ENCODE data around the gene GPLD1.
A peak's percentile ranks its signal among the peaks of the same experiment; 100 is the strongest.

The GPLD1 gene

GRCh38 chr6:24431045-24431451 lies 58.3 kb downstream of the GPLD1 start:
- H3K4me3 ChIP-seq (ENCODE audit: low read depth, low read length), result no peak overlapping the region
- TF ChIP-seq, protein P1, sequence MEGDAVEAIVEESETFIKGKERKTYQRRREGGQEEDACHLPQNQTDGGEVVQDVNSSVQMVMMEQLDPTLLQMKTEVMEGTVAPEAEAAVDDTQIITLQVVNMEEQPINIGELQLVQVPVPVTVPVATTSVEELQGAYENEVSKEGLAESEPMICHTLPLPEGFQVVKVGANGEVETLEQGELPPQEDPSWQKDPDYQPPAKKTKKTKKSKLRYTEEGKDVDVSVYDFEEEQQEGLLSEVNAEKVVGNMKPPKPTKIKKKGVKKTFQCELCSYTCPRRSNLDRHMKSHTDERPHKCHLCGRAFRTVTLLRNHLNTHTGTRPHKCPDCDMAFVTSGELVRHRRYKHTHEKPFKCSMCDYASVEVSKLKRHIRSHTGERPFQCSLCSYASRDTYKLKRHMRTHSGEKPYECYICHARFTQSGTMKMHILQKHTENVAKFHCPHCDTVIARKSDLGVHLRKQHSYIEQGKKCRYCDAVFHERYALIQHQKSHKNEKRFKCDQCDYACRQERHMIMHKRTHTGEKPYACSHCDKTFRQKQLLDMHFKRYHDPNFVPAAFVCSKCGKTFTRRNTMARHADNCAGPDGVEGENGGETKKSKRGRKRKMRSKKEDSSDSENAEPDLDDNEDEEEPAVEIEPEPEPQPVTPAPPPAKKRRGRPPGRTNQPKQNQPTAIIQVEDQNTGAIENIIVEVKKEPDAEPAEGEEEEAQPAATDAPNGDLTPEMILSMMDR (IDR thresholded peaks at IDR 0.05; ENCODE audit: low read depth, low read length), result peak; percentile 34; the same call in 1 of the 2 replicates

DNA sequence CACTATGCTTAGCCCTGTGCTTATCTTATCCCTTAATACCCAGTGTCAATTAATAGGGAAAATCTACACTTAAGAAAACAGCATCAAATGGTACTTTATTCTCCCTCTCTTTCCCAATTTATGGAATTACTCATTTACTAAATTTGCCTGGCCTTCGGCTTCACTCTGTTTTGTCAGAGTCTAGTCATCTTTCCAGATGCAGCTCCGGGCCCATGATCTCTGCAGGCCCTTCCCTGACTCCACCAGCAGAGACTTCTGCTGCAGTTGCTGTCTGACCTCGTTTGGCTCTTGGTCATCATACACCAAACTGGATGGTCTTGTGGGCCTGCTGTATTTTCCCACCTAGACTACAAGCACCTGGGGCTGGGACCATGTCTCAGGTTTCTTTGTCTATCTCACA lies 59.3 kb downstream of the GPLD1 start:
- TF ChIP-seq, protein P1 (IDR thresholded peaks at IDR 0.05; ENCODE audit: low read depth, low read length), result no peak
- H3K4me3 ChIP-seq (ENCODE audit: low read depth, low read length), result no peak overlapping the region

DNA sequence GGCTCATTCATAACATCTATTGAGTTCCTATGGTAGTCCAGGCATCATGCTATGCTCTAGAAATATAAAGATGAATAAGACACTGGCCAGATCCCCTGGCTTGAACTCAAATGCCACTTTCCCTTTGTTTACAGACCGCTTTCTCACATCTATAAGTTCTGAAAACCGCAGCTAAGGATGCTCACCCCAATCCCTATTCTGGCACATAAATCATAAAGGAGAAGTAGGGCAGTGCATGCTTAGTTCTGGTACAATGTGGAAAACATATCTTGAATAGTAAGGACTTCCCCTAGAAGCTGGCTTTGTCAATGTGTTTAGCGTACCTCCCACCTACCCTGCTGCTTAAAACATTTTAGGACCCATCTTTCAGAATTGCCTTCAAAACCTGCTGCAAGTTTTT lies 60.2 kb downstream of the GPLD1 start:
- TF ChIP-seq, protein P1 (IDR thresholded peaks at IDR 0.05; ENCODE audit: low read depth, low read length), result no peak
- no peak overlapping the region for H3K4me3 ChIP-seq (ENCODE audit: low read depth, low read length)

- TF ChIP-seq, protein P1 (IDR thresholded peaks at IDR 0.05; ENCODE audit: low read depth, low read length), result no peak
- no peak overlapping the region for H3K4me3 ChIP-seq (ENCODE audit: low read depth, low read length)
Measured at GRCh38 chr6:24428615-24429014, 60.8 kb downstream of the GPLD1 start.

- H3K4me3 ChIP-seq (ENCODE audit: low read depth, low read length), result no peak overlapping the region
- TF ChIP-seq, protein P1 (IDR thresholded peaks at IDR 0.05; ENCODE audit: low read depth, low read length), result no peak
Measured at GRCh38 chr6:24426729-24427446, 62.5 kb downstream of the GPLD1 start.

- H3K4me3 ChIP-seq (ENCODE audit: low read depth, low read length), result no peak overlapping the region
- TF ChIP-seq, protein P1 (IDR thresholded peaks at IDR 0.05; ENCODE audit: low read depth, low read length), result no peak
Measured at GRCh38 chr6:24425091-24425490, 64.3 kb downstream of the GPLD1 start.

- H3K4me3 ChIP-seq (ENCODE audit: low read depth, low read length), result no peak overlapping the region
- TF ChIP-seq, protein P1 (IDR thresholded peaks at IDR 0.05; ENCODE audit: low read depth, low read length), result no peak
Measured at GRCh38 chr6:24419526-24419925, 69.9 kb downstream of the GPLD1 start.
